Tibial artery (tissue), 4 donors: ENCODE results near the gene OGN.

ENCODE experiments used
- DNase-seq, 2 donors: peaks; one replicate each; pipeline ENCODE4 v3.0.0-alpha.2; 2019
- H3K27ac ChIP-seq, 2 donors: fragments of 200-600 bp; sonication (generic) in 1 of 2; 1 replicate in 1 of 2; 2 replicates in 1 of 2; pipeline ENCODE4 v1.5.1; 2018 to 2019; ENCODE audit warnings: mild to moderate bottlenecking in 1 of 2
- H3K27me3 ChIP-seq, 2 donors: fragments of 200-600 bp; sonication (generic) in 1 of 2; one replicate each; pipeline versions ENCODE4 v1.5.1 to v1.6.0; 2016 to 2019
- H3K36me3 ChIP-seq, 3 donors: fragments of 200-600 bp; sonication (generic) in 2 of 3; one replicate each; pipeline ENCODE4 v1.5.1; 2016 to 2019; ENCODE audit warnings: mild to moderate bottlenecking in 2 of 3
- H3K4me1 ChIP-seq, 4 donors: fragments of 200-600 bp; sonication (generic) in 2 of 4; 1 replicate in 3 of 4; 2 replicates in 1 of 4; pipeline ENCODE4 v1.5.1; 2016 to 2019
- H3K4me3 ChIP-seq, 2 donors: fragments of 200-600 bp; sonication (generic) in 1 of 2; 1 replicate in 1 of 2; 2 replicates in 1 of 2; pipeline ENCODE4 v1.5.1; 2018 to 2019; ENCODE audit warnings: mild to moderate bottlenecking in 2 of 2
- H3K9me3 ChIP-seq, 3 donors: fragments of 200-600 bp; sonication (generic) in 1 of 3; one replicate each; pipeline ENCODE4 v1.5.1; 2016 to 2019
- intact Hi-C: fragments of 100-400 bp; cut with DNase I; formaldehyde crosslinking; loops from one replicate; pipeline ENCODE4 v1.15.0; 2023; ENCODE audit warnings: low total_unique reads
- TF ChIP-seq, protein P1 (sequence below), 2 experiments: fragments of 200-600 bp in 1 of 2; fragments of 450-650 bp in 1 of 2; IDR thresholded peaks; one replicate each; pipeline ENCODE4 v1.5.1; 2017 to 2019; ENCODE audit warnings: antibody characterized with exemption in 2 of 2, mild to moderate bottlenecking in 1 of 2, moderate library complexity in 1 of 2

OGN gene

DNA sequence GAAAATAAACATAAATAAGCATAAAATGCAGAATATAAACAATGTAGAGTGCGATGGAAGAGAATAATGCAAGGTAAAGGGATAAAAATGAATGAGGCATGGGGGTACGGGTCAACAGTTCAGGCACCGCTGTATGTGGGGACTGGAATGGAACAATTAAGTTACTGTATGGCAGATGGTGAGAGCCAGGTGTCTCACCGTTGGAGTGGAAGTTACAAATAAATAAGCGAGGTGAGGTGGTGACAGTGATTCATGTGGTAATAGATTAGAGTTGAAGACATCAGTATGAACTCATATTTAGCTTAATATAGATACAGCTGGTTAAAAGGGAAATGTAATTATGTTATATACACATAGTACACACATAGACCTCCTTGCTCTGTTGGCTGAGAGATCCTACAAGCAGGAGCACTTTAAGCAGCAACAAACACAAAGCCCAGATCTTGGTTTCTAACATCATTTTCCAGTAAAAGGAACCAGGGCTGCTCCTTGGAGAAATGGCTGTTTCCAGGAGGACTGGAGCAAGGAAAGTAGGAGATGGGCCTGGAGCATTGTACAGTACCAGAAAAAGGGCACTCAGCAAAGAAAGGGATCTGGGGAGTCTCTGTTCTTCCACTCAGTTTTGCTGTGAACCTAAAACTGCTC is 22.2 kb upstream of the OGN start:
- Histone ChIP-seq H3K27me3 (no peaks in the 10 kb centered on the region), H3K27ac (peak overlapping the region; percentile 2 to 56), H3K4me1 (peaks cover 0 to 23% (median 9%) of the 10 kb centered on the region in 4 donors), H3K4me3 (no peak overlapping the region), H3K9me3 (no peaks in the 10 kb centered on the region), H3K36me3 (no peaks in the 10 kb centered on the region)
- TF ChIP-seq, protein P1, sequence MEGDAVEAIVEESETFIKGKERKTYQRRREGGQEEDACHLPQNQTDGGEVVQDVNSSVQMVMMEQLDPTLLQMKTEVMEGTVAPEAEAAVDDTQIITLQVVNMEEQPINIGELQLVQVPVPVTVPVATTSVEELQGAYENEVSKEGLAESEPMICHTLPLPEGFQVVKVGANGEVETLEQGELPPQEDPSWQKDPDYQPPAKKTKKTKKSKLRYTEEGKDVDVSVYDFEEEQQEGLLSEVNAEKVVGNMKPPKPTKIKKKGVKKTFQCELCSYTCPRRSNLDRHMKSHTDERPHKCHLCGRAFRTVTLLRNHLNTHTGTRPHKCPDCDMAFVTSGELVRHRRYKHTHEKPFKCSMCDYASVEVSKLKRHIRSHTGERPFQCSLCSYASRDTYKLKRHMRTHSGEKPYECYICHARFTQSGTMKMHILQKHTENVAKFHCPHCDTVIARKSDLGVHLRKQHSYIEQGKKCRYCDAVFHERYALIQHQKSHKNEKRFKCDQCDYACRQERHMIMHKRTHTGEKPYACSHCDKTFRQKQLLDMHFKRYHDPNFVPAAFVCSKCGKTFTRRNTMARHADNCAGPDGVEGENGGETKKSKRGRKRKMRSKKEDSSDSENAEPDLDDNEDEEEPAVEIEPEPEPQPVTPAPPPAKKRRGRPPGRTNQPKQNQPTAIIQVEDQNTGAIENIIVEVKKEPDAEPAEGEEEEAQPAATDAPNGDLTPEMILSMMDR (IDR thresholded peaks at IDR 0.05), result no peak
- no peak for DNase-seq
- intact Hi-C loops, result no loop called here

DNA sequence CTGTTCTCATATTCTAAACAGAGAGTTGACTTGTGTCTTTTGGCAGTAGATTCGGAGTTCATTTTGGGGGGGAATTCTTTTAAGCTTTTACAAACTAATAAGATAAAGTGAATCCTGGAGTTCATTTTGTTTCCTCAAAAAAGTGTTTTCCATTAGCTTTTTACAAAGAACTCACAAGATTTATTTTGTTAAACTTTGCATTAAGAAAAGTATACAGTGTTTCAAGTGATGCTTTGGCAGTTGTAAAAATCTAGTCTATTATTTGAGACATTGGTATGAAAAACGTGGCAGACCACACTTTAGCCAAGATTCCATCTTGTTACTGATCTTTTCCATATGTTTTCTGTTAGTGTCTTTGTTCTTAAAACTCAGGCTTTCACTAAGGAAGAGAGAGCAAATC is 21.1 kb upstream of the OGN start:
- H3K36me3 ChIP-seq, result no peaks in the 10 kb centered on the region
- peaks cover 0 to 31% (median 9%) of the 10 kb centered on the region in 4 donors for H3K4me1 ChIP-seq
- no peaks in the 10 kb centered on the region for H3K9me3 ChIP-seq
- H3K27me3 ChIP-seq, result no peaks in the 10 kb centered on the region
- no peak overlapping the region for H3K4me3 ChIP-seq
- DNase-seq, result no peak
- H3K27ac ChIP-seq, result peak overlapping the region; percentile 2 to 56
- TF ChIP-seq, protein P1 (IDR thresholded peaks at IDR 0.05), result no peak
- intact Hi-C loops, result no loop called here

DNA sequence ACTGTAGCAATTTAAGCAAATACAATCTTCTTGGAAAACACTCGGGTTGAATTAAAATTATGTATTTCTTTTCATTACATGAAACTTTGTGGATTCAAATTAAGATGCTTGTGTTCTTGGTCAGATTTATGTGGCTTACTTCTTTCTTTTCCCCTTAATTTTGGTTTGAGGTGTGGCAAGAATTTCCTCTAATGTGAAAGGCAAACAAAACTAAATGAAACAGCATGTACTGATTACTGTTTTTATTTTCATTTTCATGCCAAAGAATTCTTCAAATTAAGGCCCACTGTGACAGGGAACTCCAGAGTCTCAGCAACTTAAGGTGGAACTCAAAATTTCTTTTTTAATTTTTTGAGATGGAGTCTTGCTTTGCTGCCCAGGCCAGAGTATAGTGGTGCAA is 20.0 kb upstream of the OGN start, which contains the start of gene OMD:
OMD (minus strand) TSS at position 132 of the 400 bp plus-strand sequence. CDS start 6,913 bp downstream, outside the sequence.
- Histone ChIP-seq H3K27me3 (no peaks in the 10 kb centered on the region), H3K4me3 (peak within 1 kb of the TSS; percentile 38 to 51), H3K9me3 (no peaks in the 10 kb centered on the region), H3K27ac (peak within 1 kb of the TSS; percentile 56 to 57), H3K4me1 (peaks cover 0 to 31% (median 9%) of the 10 kb centered on the region in 4 donors), H3K36me3 (no peaks in the 10 kb centered on the region)
- TF ChIP-seq, protein P1 (IDR thresholded peaks at IDR 0.05), result no peak
- no peak for DNase-seq
- intact Hi-C loops, result no loop called here

DNA sequence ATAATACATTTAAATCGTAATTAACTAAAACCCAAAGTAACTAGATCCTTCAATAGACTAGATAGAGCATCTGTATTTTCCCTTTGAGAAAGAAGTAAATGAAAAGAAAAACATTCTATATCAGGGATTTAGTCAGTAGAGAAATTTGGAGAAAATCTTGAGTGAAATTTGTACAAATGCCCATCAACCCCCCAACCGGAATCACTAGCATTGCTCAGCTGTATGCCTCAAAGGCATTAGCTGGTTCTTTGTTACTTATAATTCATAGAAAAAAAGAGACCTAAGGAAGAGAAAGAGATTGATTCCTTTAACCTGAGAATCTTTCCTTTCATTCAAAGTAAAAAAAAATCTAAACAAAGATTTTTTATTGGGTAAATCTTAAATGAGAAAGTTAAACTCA is 19.2 kb upstream of the OGN start:
- Histone ChIP-seq H3K4me3 (peak overlapping the region; percentile 38 to 51), H3K27ac (peak overlapping the region; percentile 56 to 57)

DNA sequence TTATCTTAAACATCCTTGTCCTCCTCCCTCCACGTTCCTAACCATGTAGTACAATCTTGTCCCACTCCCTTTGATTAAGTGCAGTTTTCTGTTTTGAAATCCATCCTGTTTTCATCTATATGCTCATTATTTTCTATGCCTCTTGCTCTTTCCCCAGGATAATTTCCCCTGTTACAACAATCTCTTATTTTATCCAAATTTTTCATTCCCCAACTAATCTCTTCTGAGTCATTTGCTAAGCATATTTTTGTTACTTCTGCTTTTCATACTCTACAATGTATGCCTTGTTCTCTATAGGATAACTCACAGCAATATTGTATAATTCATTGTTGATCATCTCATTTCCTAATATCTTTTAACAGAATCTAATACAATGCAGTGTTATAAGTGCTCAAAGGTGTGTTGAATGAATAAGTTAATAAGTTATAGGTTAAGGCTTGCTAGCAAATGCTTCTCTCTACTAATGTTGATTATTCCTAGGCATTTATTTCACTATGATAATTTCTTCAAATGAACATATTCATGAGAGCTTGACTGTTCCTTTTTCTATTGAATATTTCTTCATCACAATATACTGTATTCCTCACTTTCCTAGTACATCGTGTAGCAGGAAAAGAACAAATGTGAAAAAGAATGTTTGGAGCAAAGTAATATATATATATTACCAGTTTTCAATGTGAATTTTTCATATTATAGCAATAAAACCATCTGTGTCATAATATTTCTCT is 18.4 kb upstream of the OGN start:
- intact Hi-C loops, result no loop called here
- TF ChIP-seq, protein P1 (IDR thresholded peaks at IDR 0.05), result no peak
- Histone ChIP-seq H3K36me3 (no peaks in the 10 kb centered on the region), H3K27ac (peak overlapping the region; percentile 56 to 57), H3K4me3 (peak overlapping the region; percentile 38 to 51), H3K9me3 (no peaks in the 10 kb centered on the region), H3K4me1 (peaks cover 0 to 31% (median 9%) of the 10 kb centered on the region in 4 donors), H3K27me3 (no peaks in the 10 kb centered on the region)
- DNase-seq, result no peak

More for the DNA sequence above, 19.2 kb upstream of the OGN start:
- DNase-seq, result no peak
- Histone ChIP-seq H3K4me1 (peaks cover 0 to 31% (median 9%) of the 10 kb centered on the region in 4 donors), H3K36me3 (no peaks in the 10 kb centered on the region), H3K27me3 (no peaks in the 10 kb centered on the region), H3K9me3 (no peaks in the 10 kb centered on the region)
- TF ChIP-seq, protein P1 (IDR thresholded peaks at IDR 0.05), result no peak
- intact Hi-C loops, result no loop called here
